ES-I3 (cell line): ENCODE measurements around the gene GJB3.
"Not testable (repeated sequence)": the region's sequence is repeated elsewhere in the genome, so short reads cannot be mapped to it uniquely, and the experiment has no call there.

Experiments used
- H3K36me3 ChIP-seq: 2 replicates; pipeline ENCODE4 v1.6.1; 2013; ENCODE audit warnings: mild to moderate bottlenecking, low read length, control low read depth, moderate library complexity; ENCODE audit not compliant: insufficient read depth
- H3K4me1 ChIP-seq: 2 replicates; pipeline ENCODE4 v1.6.1; 2013; ENCODE audit warnings: mild to moderate bottlenecking, control low read depth, low read length; ENCODE audit not compliant: insufficient read depth
- H3K9ac ChIP-seq: 2 replicates; pipeline ENCODE4 v1.6.1; 2013; ENCODE audit warnings: low read depth, mild to moderate bottlenecking, low read length, moderate library complexity
- H3K9me3 ChIP-seq: 2 replicates; pipeline ENCODE4 v1.6.1; 2013; ENCODE audit warnings: mild to moderate bottlenecking, low read length, moderate library complexity; ENCODE audit not compliant: control insufficient read depth, insufficient read depth

GJB3 gene

GRCh38 chr1:34810781-34811180 is 29.8 kb downstream of the GJB3 start:
- not testable (repeated sequence) for H3K36me3 ChIP-seq, H3K4me1 ChIP-seq, H3K9me3 ChIP-seq, H3K9ac ChIP-seq

GRCh38 chr1:34816332-34816731 is 35.3 kb downstream of the GJB3 start:
- H3K9ac ChIP-seq = no peak overlapping the region
- no peaks in the 10 kb centered on the region for H3K9me3 ChIP-seq
- H3K36me3 ChIP-seq = no peaks in the 10 kb centered on the region
- H3K4me1 ChIP-seq = no peaks in the 10 kb centered on the region

GRCh38 chr1:34816778-34817177 is 35.8 kb downstream of the GJB3 start:
- Histone ChIP-seq H3K4me1 (no peaks in the 10 kb centered on the region), H3K36me3 (no peaks in the 10 kb centered on the region), H3K9ac (no peak overlapping the region), H3K9me3 (no peaks in the 10 kb centered on the region)

DNA sequence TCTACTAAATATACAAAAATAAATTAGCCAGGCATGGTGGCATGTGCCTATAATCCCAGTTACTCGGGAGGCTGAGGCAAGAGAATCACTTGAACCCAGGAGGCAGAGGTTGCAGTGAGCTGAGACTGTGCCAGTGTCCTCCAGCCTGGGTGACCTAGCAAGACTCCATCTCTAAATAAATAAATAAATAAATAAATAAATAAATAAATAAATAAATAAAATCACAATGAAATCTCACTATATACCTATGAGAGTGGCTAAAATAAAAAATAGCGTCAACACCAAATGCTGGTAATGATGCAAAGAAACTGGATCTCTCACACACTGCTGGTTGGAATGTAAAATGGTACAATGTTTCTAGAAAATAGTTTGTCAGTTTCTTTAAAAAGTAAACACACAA is 37.8 kb downstream of the GJB3 start:
- H3K36me3 ChIP-seq, H3K9me3 ChIP-seq, H3K9ac ChIP-seq, H3K4me1 ChIP-seq: not testable (repeated sequence)

DNA sequence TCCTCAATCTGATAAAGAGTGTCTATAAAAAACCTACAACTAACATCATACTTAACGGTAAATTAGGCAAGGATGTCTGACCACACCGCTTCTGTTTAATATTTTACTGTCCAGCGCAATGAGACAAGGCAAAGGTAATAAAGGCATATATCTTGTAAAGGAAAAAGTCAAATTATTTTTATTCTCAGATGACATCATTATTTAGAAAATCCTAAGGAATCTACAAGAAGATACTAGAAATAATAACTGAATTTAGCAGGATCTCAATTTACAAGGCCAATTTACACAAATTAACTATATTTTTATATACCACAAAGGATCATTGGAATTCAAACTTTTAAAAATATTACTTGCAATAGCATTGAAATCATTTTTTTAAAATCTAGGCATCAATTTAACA is 41.2 kb downstream of the GJB3 start:
- Histone ChIP-seq H3K4me1 (no peaks in the 10 kb centered on the region), H3K9me3 (no peaks in the 10 kb centered on the region), H3K9ac (no peak overlapping the region), H3K36me3 (no peaks in the 10 kb centered on the region)

GRCh38 chr1:34824817-34825454 is 43.9 kb downstream of the GJB3 start:
- Histone ChIP-seq H3K36me3 (no peaks in the 10 kb centered on the region), H3K4me1 (no peaks in the 10 kb centered on the region), H3K9me3 (no peaks in the 10 kb centered on the region), H3K9ac (no peak overlapping the region)

- no peaks in the 10 kb centered on the region for H3K4me1 ChIP-seq
- H3K9ac ChIP-seq = no peak overlapping the region
- H3K9me3 ChIP-seq = no peaks in the 10 kb centered on the region
- no peaks in the 10 kb centered on the region for H3K36me3 ChIP-seq
These were observed 44.6 kb downstream of the GJB3 start for GRCh38 chr1:34825455-34826091.

GRCh38 chr1:34827341-34827941 is 46.4 kb downstream of the GJB3 start:
- H3K36me3 ChIP-seq = no peaks in the 10 kb centered on the region
- no peaks in the 10 kb centered on the region for H3K9me3 ChIP-seq
- no peaks in the 10 kb centered on the region for H3K4me1 ChIP-seq
- H3K9ac ChIP-seq = no peak overlapping the region

GRCh38 chr1:34828611-34829010 is 47.6 kb downstream of the GJB3 start:
- no peaks in the 10 kb centered on the region for H3K36me3 ChIP-seq
- H3K9ac ChIP-seq = no peak overlapping the region
- no peaks in the 10 kb centered on the region for H3K9me3 ChIP-seq
- no peaks in the 10 kb centered on the region for H3K4me1 ChIP-seq

- no peaks in the 10 kb centered on the region for H3K9me3 ChIP-seq
- H3K36me3 ChIP-seq = no peaks in the 10 kb centered on the region
- H3K4me1 ChIP-seq = no peaks in the 10 kb centered on the region
- H3K9ac ChIP-seq = no peak overlapping the region
These were observed 48.2 kb downstream of the GJB3 start for GRCh38 chr1:34829250-34829649.

GRCh38 chr1:34831721-34832246 is 50.8 kb downstream of the GJB3 start:
- Histone ChIP-seq H3K9ac (no peak overlapping the region), H3K4me1 (peaks cover 3% of the 10 kb centered on the region; the same call in 1 of the 2 replicates), H3K9me3 (no peaks in the 10 kb centered on the region), H3K36me3 (no peaks in the 10 kb centered on the region)

DNA sequence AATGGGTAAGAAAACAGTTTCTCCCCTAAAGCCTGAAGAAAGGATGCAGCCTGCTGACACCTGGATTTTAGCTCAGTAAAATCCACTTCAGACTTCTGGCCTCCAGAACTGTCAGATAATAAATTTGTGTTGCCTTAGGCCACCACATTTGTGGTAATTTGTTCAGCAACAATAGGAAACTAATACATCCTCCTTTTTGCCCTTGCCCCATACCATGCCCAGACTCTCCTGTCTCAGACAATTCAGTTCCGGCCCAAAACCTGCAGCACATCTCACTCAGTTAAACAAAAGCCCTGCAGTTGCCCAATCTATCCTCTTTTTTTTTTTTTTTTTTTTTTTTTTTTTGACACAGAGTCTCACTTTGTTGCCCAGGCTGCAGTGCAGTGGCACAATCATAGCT is 52.7 kb downstream of the GJB3 start:
- Histone ChIP-seq H3K36me3 (no peaks in the 10 kb centered on the region), H3K9me3 (no peaks in the 10 kb centered on the region), H3K9ac (no peak overlapping the region), H3K4me1 (peaks cover 3% of the 10 kb centered on the region; the same call in 1 of the 2 replicates)
